Measurements from ENCODE around the gene NDUFAF5. TPM values are rescaled to one million over a fixed set of nuclear protein-coding genes. Genes with fewer than 3 reads are reported as not detected.

NDUFAF5 gene
- total and polyA plus RNA-seq, 10 donors, result 11.5 to 37.2 (median 25.4) TPM

DNA sequence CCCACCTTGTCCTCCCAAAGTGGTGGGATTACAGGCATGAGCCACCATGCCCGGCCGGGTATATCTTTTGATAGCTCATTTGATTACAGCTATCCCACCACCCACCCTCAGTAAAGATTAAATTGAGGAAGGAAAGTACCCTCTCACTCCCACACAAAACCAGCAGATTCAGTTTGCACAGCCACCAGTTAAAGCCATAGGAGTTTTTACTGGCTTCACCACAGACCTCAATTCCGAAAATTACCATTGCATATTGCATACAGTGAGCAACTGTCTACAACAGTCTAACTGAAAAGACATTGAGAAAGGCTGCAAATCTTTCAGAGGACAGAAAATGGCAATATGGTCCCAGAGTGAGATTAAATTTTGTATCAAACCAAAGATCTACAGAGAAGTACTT is 35.0 kb upstream of the NDUFAF5 start:
- WGBS, 5 donors, result 90 to 96% (median 93%) methylated on average over 3 of the region's 3 CpGs
- H3K4me1 ChIP-seq, result no peaks in the 10 kb centered on the region
- no peaks in the 10 kb centered on the region for H3K9me3 ChIP-seq
- intact Hi-C loops (cut with DNase I; ENCODE audit: low total_unique reads), result no loop called here
- TF ChIP-seq, protein P1, sequence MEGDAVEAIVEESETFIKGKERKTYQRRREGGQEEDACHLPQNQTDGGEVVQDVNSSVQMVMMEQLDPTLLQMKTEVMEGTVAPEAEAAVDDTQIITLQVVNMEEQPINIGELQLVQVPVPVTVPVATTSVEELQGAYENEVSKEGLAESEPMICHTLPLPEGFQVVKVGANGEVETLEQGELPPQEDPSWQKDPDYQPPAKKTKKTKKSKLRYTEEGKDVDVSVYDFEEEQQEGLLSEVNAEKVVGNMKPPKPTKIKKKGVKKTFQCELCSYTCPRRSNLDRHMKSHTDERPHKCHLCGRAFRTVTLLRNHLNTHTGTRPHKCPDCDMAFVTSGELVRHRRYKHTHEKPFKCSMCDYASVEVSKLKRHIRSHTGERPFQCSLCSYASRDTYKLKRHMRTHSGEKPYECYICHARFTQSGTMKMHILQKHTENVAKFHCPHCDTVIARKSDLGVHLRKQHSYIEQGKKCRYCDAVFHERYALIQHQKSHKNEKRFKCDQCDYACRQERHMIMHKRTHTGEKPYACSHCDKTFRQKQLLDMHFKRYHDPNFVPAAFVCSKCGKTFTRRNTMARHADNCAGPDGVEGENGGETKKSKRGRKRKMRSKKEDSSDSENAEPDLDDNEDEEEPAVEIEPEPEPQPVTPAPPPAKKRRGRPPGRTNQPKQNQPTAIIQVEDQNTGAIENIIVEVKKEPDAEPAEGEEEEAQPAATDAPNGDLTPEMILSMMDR (IDR thresholded peaks at IDR 0.05 in 8 of 11, conservative IDR thresholded peaks at IDR 0.05 in 3 of 11), result no peak
- TF ChIP-seq POLR2A (IDR thresholded peaks at IDR 0.05) (no peak), POLR2AphosphoS5 (IDR thresholded peaks at IDR 0.05) (no peak)
- peaks cover 0 to 85% (median 6%) of the 10 kb centered on the region in 6 donors for H3K36me3 ChIP-seq
- no peak for DNase-seq
- no peaks in the 10 kb centered on the region for H3K27me3 ChIP-seq (replicated peaks in 1 of 7)
- no peak overlapping the region for H3K27ac ChIP-seq
- no peak overlapping the region for H3K4me3 ChIP-seq

DNA sequence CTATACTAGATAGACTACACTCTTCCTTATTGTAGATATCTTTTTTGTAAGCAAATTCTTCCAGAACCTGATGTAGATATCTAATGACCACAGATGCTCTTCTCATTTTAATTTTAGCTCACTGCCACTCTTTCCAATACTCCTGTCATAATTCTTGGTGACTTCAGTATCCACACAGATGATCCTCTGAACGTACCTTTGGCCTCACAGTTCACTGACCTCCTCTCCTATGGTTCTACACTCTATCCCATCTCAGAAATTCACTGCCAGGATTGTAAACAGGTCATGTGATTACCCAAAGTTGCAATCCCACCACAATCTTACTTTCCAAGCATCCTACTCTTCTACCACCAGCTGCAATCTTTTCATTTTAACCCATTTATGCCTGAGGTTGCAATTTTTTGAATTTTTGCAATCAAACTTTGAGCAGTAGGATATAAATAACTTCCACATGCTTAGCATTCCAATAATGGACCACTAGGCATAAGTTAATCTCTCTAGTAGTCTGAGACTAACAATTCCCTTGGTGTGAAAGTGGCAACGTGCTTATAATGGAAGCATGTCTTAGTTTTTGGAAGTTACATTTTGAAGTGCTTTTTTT is 31.3 kb upstream of the NDUFAF5 start:
- no peaks in the 10 kb centered on the region for H3K9me3 ChIP-seq
- no peak for DNase-seq
- TF ChIP-seq POLR2AphosphoS5 (IDR thresholded peaks at IDR 0.05) (no peak), POLR2A (IDR thresholded peaks at IDR 0.05) (no peak)
- TF ChIP-seq, protein P1 (IDR thresholded peaks at IDR 0.05 in 8 of 11, conservative IDR thresholded peaks at IDR 0.05 in 3 of 11), result no peak
- no peak overlapping the region for H3K27ac ChIP-seq
- peaks cover 4 to 90% (median 25%) of the 10 kb centered on the region in 6 donors for H3K36me3 ChIP-seq
- no peak overlapping the region for H3K4me3 ChIP-seq
- H3K4me1 ChIP-seq, result peaks cover 0 to 1% (median 0%) of the 10 kb centered on the region in 6 donors
- WGBS, 5 donors, result 89 to 97% (median 93%) methylated on average over 2 of the region's 2 CpGs
- H3K27me3 ChIP-seq (replicated peaks in 1 of 7), result no peaks in the 10 kb centered on the region
- intact Hi-C loops (cut with DNase I; ENCODE audit: low total_unique reads), result no loop called here

DNA sequence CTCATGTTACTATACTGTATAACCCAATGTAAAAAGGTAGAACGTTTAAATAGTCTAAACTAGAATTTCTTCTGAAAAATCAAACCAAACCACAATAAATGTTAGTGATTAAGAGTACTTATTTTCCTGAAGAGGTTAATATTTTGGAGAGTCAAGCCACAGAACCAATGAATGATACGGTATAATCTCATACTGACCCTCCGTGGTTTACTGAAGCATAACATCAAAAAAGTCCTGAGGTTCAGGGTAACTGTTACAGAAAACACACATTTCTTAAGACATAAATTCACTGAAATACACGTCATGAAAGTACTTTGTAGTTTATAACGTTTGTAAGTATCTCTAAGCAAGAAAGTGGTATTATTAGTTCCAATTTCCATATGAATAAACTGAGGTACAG is 29.0 kb upstream of the NDUFAF5 start:
- TF ChIP-seq POLR2A (IDR thresholded peaks at IDR 0.05), result no peak
- TF ChIP-seq POLR2AphosphoS5 (IDR thresholded peaks at IDR 0.05), result no peak
- TF ChIP-seq, protein P1 (IDR thresholded peaks at IDR 0.05 in 8 of 11, conservative IDR thresholded peaks at IDR 0.05 in 3 of 11), result no peak
- Histone ChIP-seq H3K36me3 (peaks cover 4 to 94% (median 34%) of the 10 kb centered on the region in 6 donors), H3K9me3 (no peaks in the 10 kb centered on the region), H3K27ac (no peak overlapping the region), H3K4me1 (peaks cover 0 to 9% (median 0%) of the 10 kb centered on the region in 6 donors), H3K4me3 (no peak overlapping the region), H3K27me3 (replicated peaks in 1 of 7) (no peaks in the 10 kb centered on the region)
- DNase-seq, result no peak
- WGBS, 5 donors, result 74 to 87% (median 81%) methylated on average over 5 of the region's 5 CpGs
- intact Hi-C loops (cut with DNase I; ENCODE audit: low total_unique reads), result no loop called here

DNA sequence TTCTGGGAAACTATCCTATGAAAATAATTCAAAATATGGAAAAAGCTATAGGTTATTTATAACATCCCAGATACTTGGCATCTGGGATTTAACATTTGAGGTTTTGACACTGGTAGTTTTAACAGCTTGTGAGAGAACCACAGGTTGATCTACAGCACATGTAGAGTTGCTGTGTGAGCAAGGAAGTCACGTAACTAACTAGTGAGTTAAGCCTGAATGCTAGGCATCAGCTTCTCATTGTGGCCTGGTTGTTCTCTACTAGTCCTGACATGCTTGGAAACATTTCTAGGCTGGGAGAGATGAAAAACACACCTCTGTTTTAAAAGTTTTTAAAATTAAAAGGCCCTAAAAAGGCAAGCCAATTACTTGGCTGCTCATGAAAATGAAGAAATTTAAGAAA is 28.3 kb upstream of the NDUFAF5 start:
- no peaks in the 10 kb centered on the region for H3K27me3 ChIP-seq (replicated peaks in 1 of 7)
- DNase-seq, result no peak
- no peak overlapping the region for H3K27ac ChIP-seq
- peaks cover 0 to 9% (median 0%) of the 10 kb centered on the region in 6 donors for H3K4me1 ChIP-seq
- TF ChIP-seq POLR2A (IDR thresholded peaks at IDR 0.05) (no peak), POLR2AphosphoS5 (IDR thresholded peaks at IDR 0.05) (no peak)
- TF ChIP-seq, protein P1 (IDR thresholded peaks at IDR 0.05 in 8 of 11, conservative IDR thresholded peaks at IDR 0.05 in 3 of 11), result no peak
- peaks cover 4 to 89% (median 32%) of the 10 kb centered on the region in 6 donors for H3K36me3 ChIP-seq
- 87 to 100% (median 98%) methylated on average over 1 of the region's 1 CpG for WGBS, 5 donors
- no peaks in the 10 kb centered on the region for H3K9me3 ChIP-seq
- no peak overlapping the region for H3K4me3 ChIP-seq
- intact Hi-C loops (cut with DNase I; ENCODE audit: low total_unique reads), result no loop called here
